ENCODE results near the gene LRP6.
A peak's percentile ranks its signal among the peaks of the same experiment; 100 is the strongest.
"Not testable (repeated sequence)": the region's sequence is repeated elsewhere in the genome, so short reads cannot be mapped to it uniquely, and the experiment has no call there.

The LRP6 gene

GRCh38 chr12:12265035-12265434 lies 1.8 kb downstream of the LRP6 start:
- DNase-seq, result no peak

- DNase-seq, result no peak
Measured at GRCh38 chr12:12263909-12264308, 2.9 kb downstream of the LRP6 start.

GRCh38 chr12:12256291-12256757 lies 10.5 kb downstream of the LRP6 start:
- DNase-seq, result not testable (repeated sequence)

- DNase-seq, result no peak
Measured at GRCh38 chr12:12254553-12254952, 12.3 kb downstream of the LRP6 start.

- no peak for DNase-seq
Measured at GRCh38 chr12:12249216-12250050, 17.4 kb downstream of the LRP6 start.

- DNase-seq, result no peak
Measured at GRCh38 chr12:12247584-12247983, 19.3 kb downstream of the LRP6 start.

GRCh38 chr12:12244341-12244740 lies 22.5 kb downstream of the LRP6 start:
- DNase-seq, result no peak

GRCh38 chr12:12240662-12241340 lies 26.0 kb downstream of the LRP6 start:
- DNase-seq, result no peak

GRCh38 chr12:12239127-12239526 lies 27.7 kb downstream of the LRP6 start:
- DNase-seq, result no peak

- DNase-seq, result no peak
Measured at GRCh38 chr12:12238605-12239004, 28.2 kb downstream of the LRP6 start.

- no peak for DNase-seq
Measured at GRCh38 chr12:12236896-12237295, 29.9 kb downstream of the LRP6 start.

GRCh38 chr12:12230275-12230674 lies 36.6 kb downstream of the LRP6 start:
- DNase-seq, result no peak

GRCh38 chr12:12229556-12230092 lies 37.2 kb downstream of the LRP6 start:
- DNase-seq, result no peak

- DNase-seq, result no peak
Measured at GRCh38 chr12:12228402-12228801, 38.4 kb downstream of the LRP6 start.

GRCh38 chr12:12226187-12226586 lies 40.7 kb downstream of the LRP6 start:
- no peak for DNase-seq

GRCh38 chr12:12224240-12224940 lies 42.5 kb downstream of the LRP6 start:
- DNase-seq, result no peak

- DNase-seq, result no peak
Measured at GRCh38 chr12:12221560-12221959, 45.3 kb downstream of the LRP6 start.

- no peak for DNase-seq
Measured at GRCh38 chr12:12219664-12220063, 47.2 kb downstream of the LRP6 start.

GRCh38 chr12:12217018-12217359 lies 49.9 kb downstream of the LRP6 start:
- DNase-seq, result no peak

GRCh38 chr12:12216349-12217017 lies 50.4 kb downstream of the LRP6 start:
- peak; percentile 70 for DNase-seq

GRCh38 chr12:12214635-12215131 lies 52.2 kb downstream of the LRP6 start:
- peak; percentile 49 for DNase-seq

- DNase-seq, result no peak
Measured at GRCh38 chr12:12214201-12214600, 52.6 kb downstream of the LRP6 start.

- DNase-seq, result no peak
Measured at GRCh38 chr12:12212769-12213168, 54.1 kb downstream of the LRP6 start.
